Upper lobe of right lung (tissue), 1 donor: ENCODE measurements around the gene MCAM. TPM values are rescaled to one million over a fixed set of nuclear protein-coding genes. Genes with fewer than 3 reads are reported as not detected.

Source experiments
- ATAC-seq: fragments of 200-7000 bp; cut with Tn5 transposase; one replicate; pipeline ENCODE4 v1.9.1; 2020; ENCODE audit warnings: mild to moderate bottlenecking, moderate library complexity
- DNase-seq: peaks from one replicate; pipeline ENCODE4 v3.0.0-alpha.2; 2020
- H3K27ac ChIP-seq: fragments of 200-600 bp; one replicate; pipeline ENCODE4 v1.8.0; 2022
- H3K27me3 ChIP-seq: fragments of 200-600 bp; one replicate; pipeline ENCODE4 v1.8.0; 2022; ENCODE audit warnings: mild to moderate bottlenecking
- H3K36me3 ChIP-seq: fragments of 200-600 bp; one replicate; pipeline ENCODE4 v1.8.0; 2022
- H3K4me1 ChIP-seq: fragments of 200-600 bp; one replicate; pipeline ENCODE4 v1.8.0; 2022
- H3K4me3 ChIP-seq: fragments of 200-600 bp; one replicate; pipeline ENCODE4 v1.8.0; 2022; ENCODE audit warnings: mild to moderate bottlenecking
- H3K9me3 ChIP-seq: fragments of 200-600 bp; one replicate; pipeline ENCODE4 v1.8.0; 2022
- intact Hi-C: fragments of 100-400 bp; cut with DNase I; formaldehyde crosslinking; loops from one replicate; pipeline ENCODE4 v1.11.0; 2022
- total RNA-seq: library from RNA; stranded (reverse); fragmentation: NEBNext Ultra II Directional; extraction: Animal tissue kit (Norgen Biotek cat#: 25700); gene quantifications from one replicate; pipeline ENCODE4 v1.2.1, GENCODE V29; 2021
- TF ChIP-seq, protein P1 (sequence below): fragments of 200-600 bp; IDR thresholded peaks from one replicate; pipeline ENCODE4 v1.8.0; 2022; ENCODE audit warnings: antibody characterized with exemption
- donor health status: DM: no; HTN: yes; CAD: no; lungs with severe emphysema.

MCAM gene
- total RNA-seq, 1 donor from 2014 or later, result 134 TPM

GRCh38 chr11:119356349-119357031 is 39.6 kb upstream of the MCAM start:
- TF ChIP-seq, protein P1, sequence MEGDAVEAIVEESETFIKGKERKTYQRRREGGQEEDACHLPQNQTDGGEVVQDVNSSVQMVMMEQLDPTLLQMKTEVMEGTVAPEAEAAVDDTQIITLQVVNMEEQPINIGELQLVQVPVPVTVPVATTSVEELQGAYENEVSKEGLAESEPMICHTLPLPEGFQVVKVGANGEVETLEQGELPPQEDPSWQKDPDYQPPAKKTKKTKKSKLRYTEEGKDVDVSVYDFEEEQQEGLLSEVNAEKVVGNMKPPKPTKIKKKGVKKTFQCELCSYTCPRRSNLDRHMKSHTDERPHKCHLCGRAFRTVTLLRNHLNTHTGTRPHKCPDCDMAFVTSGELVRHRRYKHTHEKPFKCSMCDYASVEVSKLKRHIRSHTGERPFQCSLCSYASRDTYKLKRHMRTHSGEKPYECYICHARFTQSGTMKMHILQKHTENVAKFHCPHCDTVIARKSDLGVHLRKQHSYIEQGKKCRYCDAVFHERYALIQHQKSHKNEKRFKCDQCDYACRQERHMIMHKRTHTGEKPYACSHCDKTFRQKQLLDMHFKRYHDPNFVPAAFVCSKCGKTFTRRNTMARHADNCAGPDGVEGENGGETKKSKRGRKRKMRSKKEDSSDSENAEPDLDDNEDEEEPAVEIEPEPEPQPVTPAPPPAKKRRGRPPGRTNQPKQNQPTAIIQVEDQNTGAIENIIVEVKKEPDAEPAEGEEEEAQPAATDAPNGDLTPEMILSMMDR, result peak; percentile 85
- peak overlapping the region; percentile 79 for H3K27ac ChIP-seq
- DNase-seq (peak; percentile 92), ATAC-seq (peak; percentile 89)
- no peaks in the 10 kb centered on the region for H3K36me3 ChIP-seq
- H3K27me3 ChIP-seq, result peaks cover 7% of the 10 kb centered on the region
- peaks cover 10% of the 10 kb centered on the region for H3K4me1 ChIP-seq
- H3K4me3 ChIP-seq, result peak overlapping the region; percentile 61
- no peaks in the 10 kb centered on the region for H3K9me3 ChIP-seq
- intact Hi-C loops, result no loop called here

- Histone ChIP-seq H3K4me3 (no peak overlapping the region), H3K4me1 (no peaks in the 10 kb centered on the region), H3K27me3 (peaks cover 7% of the 10 kb centered on the region), H3K27ac (no peak overlapping the region), H3K36me3 (no peaks in the 10 kb centered on the region), H3K9me3 (no peaks in the 10 kb centered on the region)
- intact Hi-C loops, result no loop called here
- TF ChIP-seq, protein P1, result no peak
- no peak for ATAC-seq
- no peak for DNase-seq
These were observed 38.3 kb upstream of the MCAM start for GRCh38 chr11:119355091-119355843.

GRCh38 chr11:119352857-119353260 is 35.9 kb upstream of the MCAM start:
- Histone ChIP-seq H3K27ac (peak overlapping the region; percentile 39), H3K4me1 (no peaks in the 10 kb centered on the region), H3K27me3 (peaks cover 7% of the 10 kb centered on the region), H3K9me3 (no peaks in the 10 kb centered on the region), H3K4me3 (no peak overlapping the region), H3K36me3 (no peaks in the 10 kb centered on the region)
- intact Hi-C loops, result no loop called here
- TF ChIP-seq, protein P1, result no peak
- ATAC-seq, result no peak
- DNase-seq, result no peak

GRCh38 chr11:119351232-119351631 is 34.3 kb upstream of the MCAM start:
- intact Hi-C loops, result no loop called here
- Histone ChIP-seq H3K4me1 (no peaks in the 10 kb centered on the region), H3K4me3 (no peak overlapping the region), H3K27me3 (peaks cover 7% of the 10 kb centered on the region), H3K36me3 (no peaks in the 10 kb centered on the region), H3K9me3 (no peaks in the 10 kb centered on the region), H3K27ac (no peak overlapping the region)
- TF ChIP-seq, protein P1, result no peak
- ATAC-seq, result no peak
- no peak for DNase-seq

- no peak overlapping the region for H3K4me3 ChIP-seq
- no peak overlapping the region for H3K27ac ChIP-seq
- no peaks in the 10 kb centered on the region for H3K9me3 ChIP-seq
- H3K4me1 ChIP-seq, result no peaks in the 10 kb centered on the region
- TF ChIP-seq, protein P1, result no peak
- no peak for DNase-seq
- intact Hi-C loops, result no loop called here
- H3K36me3 ChIP-seq, result no peaks in the 10 kb centered on the region
- H3K27me3 ChIP-seq, result peaks cover 7% of the 10 kb centered on the region
- no peak for ATAC-seq
These were observed 33.4 kb upstream of the MCAM start for GRCh38 chr11:119350302-119350701.
